Adrenal gland (tissue), 12 donors: ENCODE measurements around the gene SV2C. TPM values are rescaled to one million over a fixed set of nuclear protein-coding genes. Genes with fewer than 3 reads are reported as not detected.

Experiments
- DNase-seq, 7 donors: peaks; one replicate each; pipeline ENCODE4 v3.0.0-alpha.2; 2019 to 2020
- H3K27ac ChIP-seq, 5 donors: fragments of 200-600 bp; sonication (generic) in 4 of 5; 1 replicate in 3 of 5; 2 replicates in 2 of 5; pipeline versions ENCODE4 v1.5.1 to v1.8.0; 2016 to 2020; ENCODE audit warnings: mild to moderate bottlenecking in 1 of 5
- H3K27me3 ChIP-seq: fragments of 200-600 bp; 2 replicates; pipeline ENCODE4 v1.8.0; 2021
- H3K36me3 ChIP-seq, 2 donors: fragments of 200-600 bp; replicated peaks in 1 of 2; 1 replicate in 1 of 2; 2 replicates in 1 of 2; pipeline versions ENCODE4 v1.5.1 to v1.8.0; 2018 to 2022
- H3K4me1 ChIP-seq, 2 donors: fragments of 200-600 bp; replicated peaks in 1 of 2; 1 replicate in 1 of 2; 2 replicates in 1 of 2; pipeline versions ENCODE4 v1.5.1 to v1.8.0; 2018 to 2021
- H3K4me3 ChIP-seq, 4 donors: fragments of 200-600 bp; sonication (generic) in 3 of 4; one replicate each; pipeline ENCODE4 v1.5.1; 2016 to 2018
- H3K9me3 ChIP-seq, 3 donors: fragments of 200-600 bp; sonication (generic) in 1 of 3; replicated peaks in 1 of 3; 1 replicate in 2 of 3; 2 replicates in 1 of 3; pipeline versions ENCODE4 v1.5.1 to v1.8.0; 2016 to 2021
- CTCF ChIP-seq, 6 experiments: fragments of 450-650 bp in 4 of 6; fragments of 200-600 bp in 2 of 6; sonication (generic) in 1 of 6; IDR thresholded peaks; 1 replicate in 5 of 6; 2 replicates in 1 of 6; pipeline versions ENCODE4 v1.5.1 to v1.8.0; 2016 to 2021; ENCODE audit warnings: antibody characterized with exemption in 6 of 6, mild to moderate bottlenecking in 2 of 6, moderate library complexity in 1 of 6
- POLR2A ChIP-seq, 2 donors: fragments of 450-650 bp; IDR thresholded peaks; one replicate each; pipeline ENCODE4 v1.6.1; 2017; ENCODE audit warnings: antibody characterized with exemption in 2 of 2, mild to moderate bottlenecking in 2 of 2, moderate library complexity in 1 of 2
- WGBS, 4 donors: extraction: QIAGEN DNeasy Blood & Tissue Kit in 2 of 4; methylation state at CpG; one replicate each; pipeline versions ENCODE4 v1.1.5 to v1.1.7; 2013 to 2017; 5-methylcytosine and 5-hydroxymethylcytosine counted together
- intact Hi-C, 2 donors: fragments of 100-400 bp; cut with DNase I; formaldehyde crosslinking; loops; one replicate each; pipeline versions ENCODE4 v1.14.1 to v1.15.0; 2022 to 2023
- polyA plus RNA-seq, 3 donors: library from polyadenylated mRNA; stranded (reverse); fragments of 200-250 nt in 2 of 3; fragments of 350-450 nt in 1 of 3; fragmentation: Illumina TruSeq in 1 of 3; extraction: RNeasy Lipid Tissue Mini Kit (QIAGEN cat#74804) in 1 of 3; gene quantifications; one replicate each; pipeline ENCODE4 v1.2.3, GENCODE V29; 2013 to 2014
- total RNA-seq, 9 donors: library from RNA; depleted of rRNA in 4 of 9; stranded (reverse); fragments of >200 nt in 4 of 9; fragments of 120-200 nt in 1 of 9; fragmentation: NEBNext Ultra II Directional in 1 of 9; extraction: Animal tissue kit (Norgen Biotek cat#: 25700) in 1 of 9; gene quantifications; one replicate each; pipeline versions ENCODE4 v1.1.0 to v1.2.4, GENCODE V29; 2013 to 2023
- donor health status: healthy with polysubstance abuse.
- donor health status: Bipolar disorder and iron deficiency.
- donor health status: DM: yes; HTN: yes; CAD: no.
- donor health status: DM: no; HTN: no; CAD: no.
- donor health status: DM: no; HTN: no; CAD: no.
- donor health status: DM: yes; HTN: yes; CAD: no.

The SV2C gene
- total and polyA plus RNA-seq, 12 donors = under 0.01 to 0.96 (median 0.19) TPM; not detected in 1

GRCh38 chr5:76091351-76091750 lies 8.2 kb downstream of the SV2C start:
- DNase-seq = no peak
- 62 to 100% (median 66%) methylated on average over 1 of the region's 1 CpG for WGBS, 4 donors
- intact Hi-C loops = no loop called here
- no peak overlapping the region for H3K4me3 ChIP-seq
- no peaks in the 10 kb centered on the region for H3K36me3 ChIP-seq
- H3K4me1 ChIP-seq = no peaks in the 10 kb centered on the region
- no peak for TF ChIP-seq POLR2A (IDR thresholded peaks at IDR 0.05)
- H3K27me3 ChIP-seq = peaks cover 7% of the 10 kb centered on the region
- H3K9me3 ChIP-seq = no peaks in the 10 kb centered on the region
- H3K27ac ChIP-seq = no peak overlapping the region

GRCh38 chr5:76099286-76099702 lies 16.1 kb downstream of the SV2C start:
- Histone ChIP-seq H3K36me3 (no peaks in the 10 kb centered on the region), H3K4me1 (no peaks in the 10 kb centered on the region), H3K9me3 (no peaks in the 10 kb centered on the region), H3K4me3 (no peak overlapping the region), H3K27ac (no peak overlapping the region), H3K27me3 (no peaks in the 10 kb centered on the region)
- WGBS, 4 donors = 42 to 57% (median 49%) methylated on average over 2 of the region's 2 CpGs
- intact Hi-C loops = no loop called here
- no peak for TF ChIP-seq CTCF (IDR thresholded peaks at IDR 0.05)
- no peak for TF ChIP-seq POLR2A (IDR thresholded peaks at IDR 0.05)
- DNase-seq = no peak

GRCh38 chr5:76099756-76100155 lies 16.6 kb downstream of the SV2C start:
- intact Hi-C loops = no loop called here
- no peaks in the 10 kb centered on the region for H3K27me3 ChIP-seq
- DNase-seq = no peak
- H3K27ac ChIP-seq = no peak overlapping the region
- H3K9me3 ChIP-seq = no peaks in the 10 kb centered on the region
- no peaks in the 10 kb centered on the region for H3K36me3 ChIP-seq
- H3K4me3 ChIP-seq = no peak overlapping the region
- no peak for TF ChIP-seq POLR2A (IDR thresholded peaks at IDR 0.05)
- no peak for TF ChIP-seq CTCF (IDR thresholded peaks at IDR 0.05)
- WGBS, 4 donors = 68 to 85% (median 84%) methylated on average over 1 of the region's 1 CpG
- no peaks in the 10 kb centered on the region for H3K4me1 ChIP-seq

- Histone ChIP-seq H3K4me3 (no peak overlapping the region), H3K36me3 (no peaks in the 10 kb centered on the region), H3K4me1 (no peaks in the 10 kb centered on the region), H3K9me3 (no peaks in the 10 kb centered on the region), H3K27ac (no peak overlapping the region), H3K27me3 (peaks cover 6% of the 10 kb centered on the region)
- intact Hi-C loops = no loop called here
- TF ChIP-seq POLR2A (IDR thresholded peaks at IDR 0.05) (no peak), CTCF (IDR thresholded peaks at IDR 0.05) (no peak)
- peak in 4 of 7 donors; percentile 28 to 42 (median 35) for DNase-seq
- 0 to 3% (median 1%) methylated on average over 2 of the region's 2 CpGs for WGBS, 4 donors
These were observed 20.8 kb downstream of the SV2C start for GRCh38 chr5:76104027-76104426.

- H3K4me1 ChIP-seq = no peaks in the 10 kb centered on the region
- no peaks in the 10 kb centered on the region for H3K9me3 ChIP-seq
- TF ChIP-seq POLR2A (IDR thresholded peaks at IDR 0.05) = no peak
- TF ChIP-seq CTCF (IDR thresholded peaks at IDR 0.05) = no peak
- intact Hi-C loops = no loop called here
- no peak overlapping the region for H3K27ac ChIP-seq
- H3K36me3 ChIP-seq = no peaks in the 10 kb centered on the region
- no peak for DNase-seq
- 60 to 78% (median 67%) methylated on average over 3 of the region's 3 CpGs for WGBS, 4 donors
- H3K4me3 ChIP-seq = no peak overlapping the region
- H3K27me3 ChIP-seq = peaks cover 6% of the 10 kb centered on the region
These were observed 23.0 kb downstream of the SV2C start for GRCh38 chr5:76106149-76106548.
